Mesenchymal stem cell (in vitro differentiated cells and primary cell): ENCODE measurements around the gene NOCT.
"Not testable (repeated sequence)": the region's sequence is repeated elsewhere in the genome, so short reads cannot be mapped to it uniquely, and the experiment has no call there.

ENCODE experiments used
- DNase-seq: peaks from one replicate; pipeline ENCODE4 v3.0.0-alpha.2; 2013
- H2AFZ ChIP-seq: one replicate; pipeline ENCODE4 v1.6.1; 2013; ENCODE audit warnings: low read depth, mild to moderate bottlenecking, control low read depth, inconsistent platforms, low read length, moderate library complexity
- H2AK5ac ChIP-seq: 2 replicates; pipeline ENCODE4 v1.6.1; 2013; ENCODE audit warnings: low read length, moderate library complexity, mild to moderate bottlenecking, inconsistent platforms; ENCODE audit not compliant: severe bottlenecking
- H2BK120ac ChIP-seq: one replicate; pipeline ENCODE4 v1.6.1; 2013; ENCODE audit warnings: low read depth, mild to moderate bottlenecking, inconsistent platforms, low read length, moderate library complexity
- H2BK12ac ChIP-seq, 2 experiments: one replicate each; pipeline ENCODE4 v1.6.1; 2013; ENCODE audit warnings: inconsistent platforms in 2 of 2, low read length in 2 of 2, mild to moderate bottlenecking in 2 of 2, moderate library complexity in 2 of 2, control low read depth in 1 of 2
- H2BK15ac ChIP-seq: one replicate; pipeline ENCODE4 v1.6.1; 2013; ENCODE audit warnings: mild to moderate bottlenecking, low read depth, inconsistent platforms; ENCODE audit not compliant: poor library complexity, severe bottlenecking
- H2BK5ac ChIP-seq: 2 replicates; pipeline ENCODE4 v1.6.1; 2013; ENCODE audit warnings: low read depth, mild to moderate bottlenecking, low read length, control low read depth, inconsistent platforms; ENCODE audit not compliant: poor library complexity, severe bottlenecking
- H3K14ac ChIP-seq, 2 experiments: one replicate each; pipeline ENCODE4 v1.6.1; 2013; ENCODE audit warnings: inconsistent platforms in 2 of 2, low read length in 2 of 2, control low read depth in 1 of 2, mild to moderate bottlenecking in 1 of 2, moderate library complexity in 1 of 2
- H3K18ac ChIP-seq, 2 experiments: one replicate each; pipeline ENCODE4 v1.6.1; 2013; ENCODE audit warnings: inconsistent platforms in 2 of 2, low read length in 2 of 2, control low read depth in 1 of 2, low read depth in 1 of 2, mild to moderate bottlenecking in 1 of 2
- H3K23ac ChIP-seq, 2 experiments: one replicate each; pipeline ENCODE4 v1.6.1; 2013; ENCODE audit warnings: inconsistent platforms in 2 of 2, low read length in 2 of 2, mild to moderate bottlenecking in 2 of 2, moderate library complexity in 2 of 2, control low read depth in 1 of 2
- H3K27ac ChIP-seq: 2 replicates; pipeline ENCODE4 v1.5.1; 2013; ENCODE audit warnings: mild to moderate bottlenecking, moderate library complexity, low read length, control low read depth, inconsistent platforms; ENCODE audit not compliant: poor library complexity, severe bottlenecking
- H3K27me3 ChIP-seq, 2 experiments: 2 replicates each; pipeline versions ENCODE4 v1.6.1 to v1.7.0; 2013; ENCODE audit warnings: low read length in 2 of 2, mild to moderate bottlenecking in 2 of 2, moderate library complexity in 2 of 2, control low read depth in 1 of 2, inconsistent platforms in 1 of 2; ENCODE audit not compliant: control insufficient read depth in 1 of 2, insufficient read depth in 1 of 2
- H3K36me3 ChIP-seq, 2 experiments: 2 replicates each; pipeline versions ENCODE4 v1.6.1 to v1.7.0; 2013; ENCODE audit warnings: low read length in 2 of 2, control low read depth in 1 of 2, inconsistent platforms in 1 of 2, low read depth in 1 of 2, mild to moderate bottlenecking in 1 of 2; ENCODE audit not compliant: insufficient read depth in 2 of 2, control insufficient read depth in 1 of 2
- H3K4ac ChIP-seq, 2 experiments: one replicate each; pipeline ENCODE4 v1.6.1; 2013; ENCODE audit warnings: inconsistent platforms in 2 of 2, low read length in 2 of 2, mild to moderate bottlenecking in 2 of 2, moderate library complexity in 2 of 2, control low read depth in 1 of 2, low read depth in 1 of 2
- H3K4me1 ChIP-seq: 2 replicates; pipeline ENCODE4 v1.6.1; 2013; ENCODE audit warnings: low read depth, low read length, control low read depth; ENCODE audit not compliant: control insufficient read depth, insufficient read depth
- H3K4me2 ChIP-seq: 2 replicates; pipeline ENCODE4 v1.6.1; 2013; ENCODE audit warnings: low read length, mild to moderate bottlenecking, inconsistent platforms; ENCODE audit not compliant: poor library complexity, severe bottlenecking
- H3K4me3 ChIP-seq, 2 experiments: 2 replicates each; pipeline versions ENCODE4 v1.5.1 to v1.7.0; 2013; ENCODE audit warnings: low read length in 2 of 2, mild to moderate bottlenecking in 2 of 2, control low read depth in 1 of 2, low read depth in 1 of 2; ENCODE audit not compliant: insufficient read depth in 1 of 2
- H3K79me1 ChIP-seq: replicated peaks from 2 replicates; pipeline ENCODE4 v1.6.1; 2013; ENCODE audit warnings: mild to moderate bottlenecking, control low read depth, low read length, inconsistent platforms; ENCODE audit not compliant: poor library complexity, severe bottlenecking
- H3K9ac ChIP-seq: 2 replicates; pipeline ENCODE4 v1.7.0; 2013; ENCODE audit warnings: mild to moderate bottlenecking, low read length, moderate library complexity
- H3K9me3 ChIP-seq: 2 replicates; pipeline ENCODE4 v1.7.0; 2013; ENCODE audit warnings: mild to moderate bottlenecking, low read length; ENCODE audit not compliant: control insufficient read depth
- H4K8ac ChIP-seq: one replicate; pipeline ENCODE4 v1.6.1; 2013; ENCODE audit warnings: inconsistent platforms, mild to moderate bottlenecking, low read length, moderate library complexity
- H4K91ac ChIP-seq: one replicate; pipeline ENCODE4 v1.6.1; 2013; ENCODE audit warnings: mild to moderate bottlenecking, low read length, inconsistent platforms
- WGBS: methylation state at CpG from one replicate; pipeline ENCODE4 v1.1.7; 2013; ENCODE audit warnings: mixed read lengths; 5-methylcytosine and 5-hydroxymethylcytosine counted together

The NOCT gene

DNA sequence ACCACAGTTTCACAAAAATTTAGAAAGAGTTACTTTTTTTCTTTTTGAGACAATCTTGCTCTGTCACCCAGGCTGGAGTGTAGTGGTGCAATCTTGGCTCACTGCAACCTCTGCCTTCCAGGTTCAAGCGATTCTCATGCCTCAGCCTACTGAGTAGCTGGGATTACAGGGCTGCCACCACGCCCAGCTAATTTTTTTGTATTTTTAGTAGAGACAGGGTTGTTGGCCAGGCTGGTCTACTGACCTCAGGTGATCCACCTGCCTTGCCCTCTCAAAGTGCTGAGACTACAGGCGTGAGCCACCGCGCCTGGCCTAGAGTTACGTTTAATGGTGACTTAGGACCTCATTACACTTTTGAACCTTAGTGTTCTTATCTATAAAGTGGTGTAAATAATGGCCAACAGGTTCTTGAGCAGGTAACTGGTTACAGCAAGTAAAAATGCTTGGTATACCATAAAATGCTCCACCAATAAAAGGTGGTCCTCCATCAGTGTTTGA is 14.3 kb downstream of the NOCT start:
- H3K79me1 ChIP-seq, DNase-seq, H3K18ac ChIP-seq, H3K4me2 ChIP-seq, H4K8ac ChIP-seq, H2AFZ ChIP-seq, H3K27ac ChIP-seq, H4K91ac ChIP-seq, H2BK5ac ChIP-seq, H3K4ac ChIP-seq, H2AK5ac ChIP-seq, H3K9ac ChIP-seq, H3K9me3 ChIP-seq, H3K36me3 ChIP-seq, H3K4me3 ChIP-seq, H2BK120ac ChIP-seq, H2BK15ac ChIP-seq, H3K14ac ChIP-seq, H2BK12ac ChIP-seq, H3K23ac ChIP-seq, H3K4me1 ChIP-seq, H3K27me3 ChIP-seq: not testable (repeated sequence)
- WGBS, result 85% methylated on average over 5 of the region's 6 CpGs

- H2BK120ac ChIP-seq, result no peak overlapping the region
- DNase-seq, result peak; percentile 84
- H3K23ac ChIP-seq, result no peak overlapping the region
- H3K27me3 ChIP-seq, result no peaks in the 10 kb centered on the region
- H3K4me1 ChIP-seq, result peaks cover 10% of the 10 kb centered on the region
- no peaks in the 10 kb centered on the region for H3K9me3 ChIP-seq
- no peak overlapping the region for H2AFZ ChIP-seq
- no peak overlapping the region for H2BK5ac ChIP-seq
- no peak overlapping the region for H3K4ac ChIP-seq
- H3K14ac ChIP-seq, result no peak overlapping the region
- H4K91ac ChIP-seq, result no peak overlapping the region
- H2AK5ac ChIP-seq, result no peak overlapping the region
- no peak overlapping the region for H3K4me2 ChIP-seq
- H2BK15ac ChIP-seq, result no peak overlapping the region
- H3K79me1 ChIP-seq, result no peaks in the 10 kb centered on the region
- H3K18ac ChIP-seq, result no peak overlapping the region
- no peak overlapping the region for H2BK12ac ChIP-seq
- WGBS, result 67% methylated on average over 14 of the region's 14 CpGs
- no peak overlapping the region for H4K8ac ChIP-seq
- H3K27ac ChIP-seq, result no peak overlapping the region
- H3K36me3 ChIP-seq, result peaks cover 4 to 5% of the 10 kb centered on the region in 2 experiments
- no peak overlapping the region for H3K9ac ChIP-seq
- no peak overlapping the region for H3K4me3 ChIP-seq
These were observed 15.1 kb downstream of the NOCT start for GRCh38 chr4:139030614-139031235.

GRCh38 chr4:139035650-139036049 is 20.1 kb downstream of the NOCT start:
- Histone ChIP-seq H3K36me3 (peaks cover 8 to 14% of the 10 kb centered on the region in 2 experiments), H3K23ac (no peak overlapping the region), H3K4me3 (no peak overlapping the region), H2BK12ac (no peak overlapping the region), H4K8ac (no peak overlapping the region), H3K4me2 (no peak overlapping the region), H2BK5ac (no peak overlapping the region), H4K91ac (no peak overlapping the region), H2BK120ac (no peak overlapping the region), H2AK5ac (no peak overlapping the region), H3K79me1 (peaks cover 2% of the 10 kb centered on the region), H3K27me3 (no peaks in the 10 kb centered on the region), H3K14ac (no peak overlapping the region), H2AFZ (no peak overlapping the region), H3K18ac (no peak overlapping the region), H3K9ac (no peak overlapping the region), H2BK15ac (no peak overlapping the region), H3K4me1 (peaks cover 8% of the 10 kb centered on the region), H3K4ac (no peak overlapping the region), H3K27ac (no peak overlapping the region), H3K9me3 (no peaks in the 10 kb centered on the region)
- DNase-seq, result no peak
- 91% methylated on average over 5 of the region's 5 CpGs for WGBS

DNA sequence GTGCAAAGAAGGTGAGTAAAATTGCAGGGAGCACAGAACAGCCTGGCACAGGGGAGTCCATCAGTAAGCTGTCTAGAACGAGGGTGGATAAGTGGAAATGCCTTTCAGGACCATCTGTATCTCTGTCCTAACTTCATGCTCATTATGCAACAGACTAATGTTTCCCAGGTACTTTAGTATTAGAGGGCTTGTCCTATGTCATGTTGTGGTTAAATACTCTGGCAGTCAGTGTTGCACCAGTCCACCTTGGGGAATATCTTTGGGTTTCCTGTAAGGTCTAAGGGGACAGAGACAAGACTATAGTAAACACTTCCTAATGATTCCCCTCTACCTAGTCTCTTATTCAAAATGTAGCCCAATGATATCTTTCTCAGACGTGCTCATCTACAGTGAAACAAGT is 21.3 kb downstream of the NOCT start:
- Histone ChIP-seq H3K27ac (no peak overlapping the region), H2BK5ac (no peak overlapping the region), H3K4ac (no peak overlapping the region), H2BK15ac (no peak overlapping the region), H3K14ac (no peak overlapping the region), H2BK120ac (no peak overlapping the region), H3K79me1 (peaks cover 2% of the 10 kb centered on the region), H3K36me3 (peaks cover 8 to 18% of the 10 kb centered on the region in 2 experiments), H3K27me3 (no peaks in the 10 kb centered on the region), H3K9me3 (no peaks in the 10 kb centered on the region), H3K4me3 (no peak overlapping the region), H2AK5ac (no peak overlapping the region), H3K4me2 (no peak overlapping the region), H2AFZ (no peak overlapping the region), H3K4me1 (peaks cover 8% of the 10 kb centered on the region), H4K91ac (no peak overlapping the region), H4K8ac (no peak overlapping the region), H3K18ac (no peak overlapping the region), H2BK12ac (no peak overlapping the region), H3K23ac (no peak overlapping the region), H3K9ac (no peak overlapping the region)
- 90% methylated on average over 2 of the region's 2 CpGs for WGBS
- DNase-seq, result no peak
